Stimulated activated CD4-positive, alpha-beta T cell treated with anti-CD3 and anti-CD28 coated beads, Interleukin-12 subunit alpha, Interleukin-12 subunit beta, amount 100 ng/mL, for 24 hours (primary cell): Measurements from ENCODE around the gene PRDX1.
"Not testable (repeated sequence)": the region's sequence is repeated elsewhere in the genome, so short reads cannot be mapped to it uniquely, and the experiment has no call there.

ENCODE experiments used
- DNase-seq, 2 experiments: peaks; one replicate each; pipeline ENCODE4 v3.0.0-alpha.2; 2020; ENCODE audit warnings: low read depth in 2 of 2

Gene PRDX1

GRCh38 chr1:45503462-45504360 lies 18.0 kb downstream of the PRDX1 start:
- no peak for DNase-seq

GRCh38 chr1:45501505-45501859 lies 20.2 kb downstream of the PRDX1 start:
- DNase-seq, result no peak

GRCh38 chr1:45499415-45499769 lies 22.3 kb downstream of the PRDX1 start:
- no peak for DNase-seq

- DNase-seq, result no peak
Observed at GRCh38 chr1:45498279-45498678, 23.4 kb downstream of the PRDX1 start.

GRCh38 chr1:45493116-45493697 lies 28.5 kb downstream of the PRDX1 start:
- DNase-seq, result peak in 1 of 2 experiments; percentile 41

DNA sequence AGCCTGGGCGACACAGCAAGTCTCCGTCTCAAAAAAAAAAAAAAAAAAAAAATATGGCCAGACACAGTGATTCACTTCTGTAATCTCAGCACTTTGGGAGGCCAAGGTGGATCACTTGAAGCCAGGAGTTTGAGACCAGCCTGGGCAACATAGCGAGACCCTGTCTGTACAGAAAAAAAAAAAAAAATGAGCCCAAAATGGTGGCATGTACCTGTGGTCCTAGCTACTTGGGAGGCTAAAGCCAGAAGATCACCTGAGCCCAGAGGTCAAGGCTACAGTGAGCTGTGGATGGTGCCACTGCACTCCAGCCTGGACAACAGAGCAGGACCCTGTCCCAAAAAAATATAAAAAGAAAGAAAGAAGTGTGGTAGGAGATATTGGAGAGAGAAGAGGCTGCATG lies 29.0 kb downstream of the PRDX1 start:
- no peak for DNase-seq

DNA sequence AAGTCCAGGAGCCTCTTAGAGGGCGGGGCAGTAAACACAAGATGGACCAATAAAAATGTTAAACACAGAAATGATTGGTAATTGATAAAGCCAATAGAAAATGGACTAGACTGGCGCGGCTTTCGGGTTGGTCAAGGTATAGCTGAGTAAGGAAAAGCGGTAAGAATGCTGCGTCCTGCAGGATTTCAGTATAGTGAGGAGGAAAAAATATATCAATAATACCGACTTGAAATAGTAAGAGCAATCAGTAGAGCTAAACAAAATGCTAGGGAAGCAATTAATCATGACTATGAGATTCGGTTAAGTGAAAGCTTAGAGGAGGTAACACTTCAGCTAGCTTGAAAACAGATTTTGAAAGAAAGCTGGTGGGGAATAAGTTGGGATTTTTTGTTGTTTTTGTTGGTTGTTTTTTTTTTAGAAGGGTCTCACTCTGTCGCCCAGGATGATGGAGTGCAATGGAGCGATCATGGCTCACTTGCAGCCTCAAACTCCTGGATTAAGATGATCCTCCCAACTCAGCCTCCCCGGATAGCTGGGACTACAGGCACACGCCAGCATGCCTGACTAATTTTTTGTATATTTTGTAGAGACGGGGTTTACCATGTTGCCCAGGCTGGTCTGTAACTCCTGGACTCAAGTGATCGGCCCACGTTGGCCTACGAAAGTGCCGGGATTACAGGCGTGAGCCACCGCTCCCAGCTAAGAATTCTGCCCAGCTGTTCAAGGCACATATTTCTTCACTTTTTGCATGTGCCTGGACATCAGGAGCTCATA lies 30.0 kb downstream of the PRDX1 start:
- DNase-seq, result no peak

GRCh38 chr1:45490626-45491486 lies 30.8 kb downstream of the PRDX1 start, which contains the start of gene TESK2:
TESK2 (minus strand) TSS chr1:45491163; CDS start chr1:45457785, 33,378 bp downstream.
- peak; percentile 90 to 91 for DNase-seq

DNA sequence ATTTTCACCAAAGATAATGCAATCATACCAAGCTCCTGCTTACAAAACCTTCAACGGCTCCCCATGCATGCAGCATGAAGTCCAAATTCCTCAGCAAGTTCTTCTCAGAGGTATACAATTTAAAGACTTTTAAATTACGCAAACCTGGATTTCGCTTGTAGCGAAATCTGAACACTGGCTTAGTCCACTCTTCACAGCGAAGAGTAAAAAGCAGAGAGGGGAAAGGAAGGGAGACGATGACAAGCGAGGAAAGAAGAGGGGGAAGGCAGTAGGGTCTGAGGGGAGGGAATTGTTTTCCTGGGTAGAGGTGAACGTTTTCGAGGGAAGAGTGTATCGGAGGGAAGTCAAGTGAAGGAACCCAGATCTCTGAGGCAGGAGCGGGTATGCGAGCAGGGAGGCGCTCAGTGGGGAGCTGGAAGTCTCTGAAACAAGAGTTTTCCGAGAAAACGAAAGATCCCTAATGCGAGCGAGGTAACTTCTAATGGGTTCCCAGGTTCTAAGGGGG lies 31.5 kb downstream of the PRDX1 start:
- no peak for DNase-seq

- peak in 1 of 2 experiments; percentile 27 for DNase-seq
Observed at GRCh38 chr1:45489379-45489778, 32.3 kb downstream of the PRDX1 start.

GRCh38 chr1:45488666-45489377 lies 32.9 kb downstream of the PRDX1 start:
- no peak for DNase-seq

GRCh38 chr1:45485949-45486348 lies 35.7 kb downstream of the PRDX1 start:
- no peak for DNase-seq

DNA sequence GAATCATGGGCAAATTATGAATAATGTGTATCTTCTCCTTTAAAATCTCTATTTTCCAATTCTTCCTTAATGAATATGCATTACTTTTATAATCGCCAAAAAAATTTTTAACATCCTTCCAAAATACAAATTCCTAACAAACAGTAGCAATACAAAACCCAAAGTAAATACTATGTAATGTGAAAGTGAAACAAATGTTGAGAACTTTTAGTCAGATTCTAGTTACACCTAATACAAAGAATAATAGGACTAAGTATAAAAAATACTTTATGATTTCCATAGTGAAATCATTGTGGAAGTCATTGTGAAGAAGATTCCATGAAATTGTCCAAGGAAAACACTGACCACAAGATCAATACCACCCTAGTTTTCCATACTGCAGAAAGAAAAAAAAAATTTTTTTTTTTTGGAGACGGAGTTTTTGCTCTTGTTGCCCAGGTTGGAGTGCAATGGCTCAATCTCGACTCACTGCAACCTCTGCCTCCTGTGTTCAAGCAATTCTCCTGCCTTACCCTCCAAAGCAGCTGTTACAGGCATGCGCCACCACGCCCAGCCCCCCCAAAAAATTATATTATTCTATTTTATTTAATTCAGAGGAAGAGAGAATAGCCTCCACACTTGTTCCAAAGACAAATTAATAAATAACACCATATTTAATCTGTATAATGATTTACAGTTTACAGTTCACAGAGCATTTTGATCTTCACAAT lies 42.5 kb downstream of the PRDX1 start:
- DNase-seq, result no peak

DNA sequence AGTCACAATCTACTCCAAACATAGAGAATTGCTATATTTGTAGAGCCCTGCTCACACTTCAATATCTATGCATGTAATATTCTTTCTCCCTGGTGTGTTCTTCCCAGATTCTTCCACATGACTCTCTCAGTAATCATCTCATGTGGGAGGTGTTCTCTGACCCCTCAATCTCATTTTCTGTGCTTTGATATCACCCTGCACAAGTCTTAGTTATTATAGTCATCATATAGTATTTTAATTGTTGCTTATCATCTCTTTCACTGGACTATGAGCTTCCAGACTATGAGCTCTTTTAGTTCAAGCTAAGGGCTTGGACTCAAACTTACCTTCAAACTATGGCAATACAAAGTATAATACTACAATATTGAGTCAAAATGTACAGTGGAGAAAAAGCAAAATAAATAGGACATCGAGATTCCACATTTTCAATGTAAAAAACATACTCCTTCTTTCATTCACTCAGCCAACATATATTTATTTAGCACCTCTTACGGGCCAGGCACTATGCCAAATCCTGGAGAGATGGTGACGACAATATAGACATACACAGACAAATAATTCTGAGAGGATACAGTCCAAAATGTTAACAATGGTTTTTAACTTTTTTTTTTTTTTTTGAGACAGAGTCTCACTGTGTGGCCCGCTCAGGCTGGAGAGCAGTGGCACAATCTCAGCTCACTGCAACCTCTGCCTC lies 43.4 kb downstream of the PRDX1 start:
- DNase-seq, result no peak

GRCh38 chr1:45477646-45478045 lies 44.0 kb downstream of the PRDX1 start:
- DNase-seq, result no peak

GRCh38 chr1:45474194-45474593 lies 47.5 kb downstream of the PRDX1 start:
- not testable (repeated sequence) for DNase-seq

- no peak for DNase-seq
Observed at GRCh38 chr1:45473302-45473701, 48.4 kb downstream of the PRDX1 start.

GRCh38 chr1:45470306-45470798 lies 51.3 kb downstream of the PRDX1 start:
- no peak for DNase-seq

GRCh38 chr1:45467353-45467752 lies 54.3 kb downstream of the PRDX1 start:
- DNase-seq, result not testable (repeated sequence)
